IgD-negative memory B cell (primary cell): ENCODE data around the gene PER1. TPM values are rescaled to one million over a fixed set of nuclear protein-coding genes. Genes with fewer than 3 reads are reported as not detected.
A peak's percentile ranks its signal among the peaks of the same experiment; 100 is the strongest.

Experiments
- H3K27ac Mint-ChIP-seq, 3 donors: one replicate each; pipeline ENCODE4 v1.8.0; 2020 to 2022; ENCODE audit warnings: mild to moderate bottlenecking in 3 of 3, mixed read lengths in 3 of 3, moderate library complexity in 1 of 3
- H3K27me3 Mint-ChIP-seq: one replicate; pipeline ENCODE4 v1.8.0; 2021; ENCODE audit warnings: mixed read lengths
- H3K36me3 Mint-ChIP-seq: one replicate; pipeline ENCODE4 v1.8.0; 2020; ENCODE audit warnings: mild to moderate bottlenecking, mixed read lengths
- H3K4me1 Mint-ChIP-seq, 3 donors: one replicate each; pipeline ENCODE4 v1.8.0; 2020 to 2022; ENCODE audit warnings: mixed read lengths in 3 of 3, mild to moderate bottlenecking in 1 of 3
- H3K4me3 Mint-ChIP-seq, 4 donors: one replicate each; pipeline ENCODE4 v1.8.0; 2020 to 2022; ENCODE audit warnings: mild to moderate bottlenecking in 4 of 4, mixed read lengths in 4 of 4, moderate library complexity in 3 of 4
- H3K9me3 Mint-ChIP-seq, 3 donors: one replicate each; pipeline ENCODE4 v1.8.0; 2020 to 2021; ENCODE audit warnings: mixed read lengths in 3 of 3, mild to moderate bottlenecking in 1 of 3
- polyA plus RNA-seq: library from polyadenylated mRNA; unstranded; fragments of 300-500 nt; fragmentation: Illumina TruSeq; gene quantifications from one replicate; pipeline ENCODE4 v1.2.3, GENCODE V29; 2021

The PER1 gene
- polyA plus RNA-seq, 1 donor from 2014 or later: 12.6 TPM

GRCh38 chr17:8160741-8161221, 8.6 kb upstream of the PER1 start:
- peaks cover 7 to 40% (median 36%) of the 10 kb centered on the region in 3 donors for H3K4me1 Mint-ChIP-seq
- H3K9me3 Mint-ChIP-seq: no peaks in the 10 kb centered on the region
- peak overlapping the region; percentile 85 to 95 (median 92) for H3K27ac Mint-ChIP-seq
- H3K36me3 Mint-ChIP-seq: no peaks in the 10 kb centered on the region
- H3K4me3 Mint-ChIP-seq: peak overlapping the region; percentile 76 to 94 (median 88)
- H3K27me3 Mint-ChIP-seq: no peaks in the 10 kb centered on the region

DNA sequence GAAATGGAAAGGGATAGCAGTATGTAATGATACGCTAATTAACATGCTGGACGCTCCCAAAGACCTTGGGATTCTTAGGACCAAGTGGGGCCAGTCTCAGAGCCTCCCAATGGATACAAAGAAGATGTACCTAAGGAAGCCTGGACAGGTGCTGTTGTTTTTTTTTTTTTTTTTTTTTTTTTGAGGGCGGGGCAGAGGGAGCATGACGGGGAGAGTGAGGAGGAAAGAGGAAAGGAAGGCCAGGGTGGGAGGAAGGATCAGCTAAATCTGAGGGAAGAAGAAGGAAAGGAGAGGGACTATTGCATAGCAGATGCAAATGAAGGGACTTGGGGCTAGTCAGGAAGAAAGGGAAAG, 8.0 kb upstream of the PER1 start:
- Mint-ChIP-seq H3K4me1 (peaks cover 10 to 40% (median 40%) of the 10 kb centered on the region in 3 donors), H3K36me3 (no peaks in the 10 kb centered on the region), H3K9me3 (no peaks in the 10 kb centered on the region), H3K27ac (peak overlapping the region; percentile 46 to 85 (median 82)), H3K27me3 (no peaks in the 10 kb centered on the region), H3K4me3 (peak overlapping the region; percentile 60 to 94 (median 81))

DNA sequence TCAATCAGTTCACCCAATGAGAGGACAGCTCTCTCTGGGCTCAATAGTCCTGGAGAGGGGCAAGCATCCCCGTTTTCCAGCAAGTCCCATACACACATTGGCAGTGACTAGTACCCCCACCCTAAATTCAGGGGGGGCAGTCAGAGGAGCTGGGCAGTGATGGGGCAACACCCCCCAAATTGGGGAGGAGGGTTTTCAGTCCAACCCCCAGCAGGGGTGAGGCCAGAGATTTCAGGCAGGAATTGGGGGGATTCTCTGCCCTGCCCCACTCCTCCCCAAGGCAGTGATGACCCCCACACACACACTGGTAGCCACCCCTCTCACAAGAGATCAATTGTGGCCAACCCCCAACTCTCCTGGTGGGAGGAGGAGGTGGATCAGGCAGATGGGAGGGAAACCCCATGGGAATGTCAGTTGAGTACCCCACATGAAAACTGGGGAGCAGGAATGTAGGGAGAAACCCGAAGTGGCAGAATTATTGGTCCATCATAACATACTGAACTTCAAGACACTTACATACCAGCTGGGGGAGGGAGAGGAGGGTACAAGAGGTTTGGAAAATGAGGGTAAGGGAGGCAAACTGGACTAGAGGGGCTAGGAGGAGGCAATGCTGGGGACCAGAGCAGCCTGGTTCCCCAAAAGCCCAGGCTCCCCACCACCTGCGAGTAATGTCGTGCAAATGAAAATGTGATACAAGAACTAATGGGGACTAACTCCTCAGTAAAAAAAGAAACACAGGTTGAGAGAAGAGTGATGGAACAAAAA, 7.4 kb upstream of the PER1 start:
- no peaks in the 10 kb centered on the region for H3K36me3 Mint-ChIP-seq
- peak overlapping the region; percentile 60 to 86 (median 73) for H3K4me3 Mint-ChIP-seq
- H3K4me1 Mint-ChIP-seq: peaks cover 14 to 41% (median 35%) of the 10 kb centered on the region in 3 donors
- peak overlapping the region; percentile 82 to 96 (median 85) for H3K27ac Mint-ChIP-seq
- H3K9me3 Mint-ChIP-seq: no peaks in the 10 kb centered on the region
- no peaks in the 10 kb centered on the region for H3K27me3 Mint-ChIP-seq

GRCh38 chr17:8159032-8159400, 6.8 kb upstream of the PER1 start:
- H3K4me3 Mint-ChIP-seq: peak overlapping the region; percentile 63 to 86 (median 82)
- peaks cover 2% of the 10 kb centered on the region for H3K36me3 Mint-ChIP-seq
- peaks cover 17 to 40% (median 35%) of the 10 kb centered on the region in 3 donors for H3K4me1 Mint-ChIP-seq
- no peaks in the 10 kb centered on the region for H3K9me3 Mint-ChIP-seq
- H3K27me3 Mint-ChIP-seq: no peaks in the 10 kb centered on the region
- peak overlapping the region; percentile 95 to 97 (median 96) for H3K27ac Mint-ChIP-seq

DNA sequence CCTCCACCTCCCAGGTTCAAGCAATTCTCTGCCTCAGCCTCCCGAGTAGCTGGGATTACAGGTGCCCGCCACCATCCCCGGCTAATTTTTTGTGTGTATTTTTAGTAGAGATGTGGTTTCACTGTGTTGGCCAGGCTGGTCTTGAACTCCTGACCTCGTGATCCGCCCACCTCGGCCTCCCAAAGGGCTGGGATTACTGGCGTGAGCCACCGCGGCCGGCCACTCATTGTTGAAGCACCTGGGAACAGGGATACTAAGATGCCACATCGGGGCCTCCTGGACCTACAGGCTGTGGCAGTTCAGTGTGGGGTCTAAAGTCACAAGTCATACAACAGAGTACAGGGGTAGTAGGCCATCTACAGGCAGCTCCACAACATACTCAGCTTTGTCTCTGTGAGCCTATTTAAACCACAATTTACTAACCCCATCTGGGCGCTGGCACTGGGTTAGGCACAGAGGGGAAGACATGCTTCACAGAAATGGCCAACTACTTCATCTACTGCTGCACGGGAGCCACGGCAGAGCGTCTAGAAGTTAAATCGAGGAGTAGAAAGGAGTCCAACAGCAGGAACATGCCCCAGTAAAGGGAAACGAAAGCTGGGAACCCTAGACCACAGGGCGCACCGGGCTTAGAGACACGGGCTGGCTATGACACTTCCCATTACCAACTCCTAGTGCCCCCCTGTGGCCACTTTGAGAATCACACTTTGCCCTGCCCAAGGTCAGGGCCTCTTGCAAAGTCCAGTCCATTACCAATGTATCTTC, 6.2 kb upstream of the PER1 start:
- Mint-ChIP-seq H3K9me3 (no peaks in the 10 kb centered on the region), H3K36me3 (peaks cover 3% of the 10 kb centered on the region), H3K27me3 (no peaks in the 10 kb centered on the region), H3K27ac (peak overlapping the region; percentile 95 to 97 (median 96)), H3K4me3 (peak overlapping the region; percentile 63 to 86 (median 82)), H3K4me1 (peaks cover 19 to 40% (median 35%) of the 10 kb centered on the region in 3 donors)

DNA sequence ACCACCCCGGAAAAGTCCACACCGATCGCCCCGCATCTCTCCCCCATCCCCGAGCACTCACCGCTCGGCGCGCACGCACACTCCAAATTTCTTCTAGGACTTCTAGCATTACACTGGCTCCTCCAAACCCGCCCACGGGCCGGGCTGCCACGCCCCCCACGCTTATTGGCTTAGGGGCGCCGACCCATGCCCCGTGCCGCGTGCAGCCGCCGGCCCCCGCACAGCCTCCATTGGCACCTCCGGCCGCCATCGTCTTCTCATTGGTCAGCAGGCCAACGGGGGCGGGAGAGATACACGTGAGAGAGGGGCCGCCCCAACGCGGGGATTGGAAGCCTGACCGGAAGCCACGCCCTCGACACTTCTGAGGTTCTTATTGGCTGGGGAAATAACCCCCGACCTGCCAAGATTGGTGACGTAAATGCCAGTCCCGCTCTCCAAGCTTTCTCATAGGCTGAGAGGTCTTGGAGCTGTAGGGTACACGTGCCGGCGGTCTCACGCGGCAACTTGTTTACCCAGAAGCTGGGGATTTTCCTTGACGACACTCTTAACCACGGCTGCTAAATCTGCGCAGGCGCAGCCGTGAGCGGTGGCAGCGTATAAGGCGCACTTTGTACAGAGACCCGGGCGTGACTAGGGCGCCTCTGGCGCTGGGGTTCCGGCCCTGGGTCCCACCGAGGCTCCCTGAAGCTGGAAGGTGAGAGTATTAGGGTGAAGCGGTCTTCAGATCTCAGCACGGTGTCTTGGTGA, 4.2 kb upstream of the PER1 start:
- peaks cover 23 to 46% (median 44%) of the 10 kb centered on the region in 3 donors for H3K4me1 Mint-ChIP-seq
- peaks cover 3% of the 10 kb centered on the region for H3K36me3 Mint-ChIP-seq
- no peaks in the 10 kb centered on the region for H3K9me3 Mint-ChIP-seq
- H3K27me3 Mint-ChIP-seq: peaks cover 5% of the 10 kb centered on the region
- no peak overlapping the region for H3K4me3 Mint-ChIP-seq
- no peak overlapping the region for H3K27ac Mint-ChIP-seq

DNA sequence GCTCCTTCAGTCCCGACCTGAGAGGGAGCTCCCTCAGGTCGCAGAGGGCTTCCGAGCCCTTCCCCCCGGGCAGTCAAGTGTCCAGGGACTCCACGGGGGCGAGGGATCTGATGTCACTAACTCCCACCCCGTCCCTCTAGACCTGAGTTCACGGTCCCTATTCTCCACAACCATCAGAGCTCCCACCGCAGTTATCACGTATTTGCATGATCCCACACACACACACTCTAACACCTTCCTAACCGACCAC, 3.7 kb upstream of the PER1 start:
- peaks cover 3% of the 10 kb centered on the region for H3K36me3 Mint-ChIP-seq
- H3K27ac Mint-ChIP-seq: no peak overlapping the region
- H3K4me3 Mint-ChIP-seq: no peak overlapping the region
- H3K4me1 Mint-ChIP-seq: peaks cover 25 to 42% (median 42%) of the 10 kb centered on the region in 3 donors
- peaks cover 5% of the 10 kb centered on the region for H3K27me3 Mint-ChIP-seq
- no peaks in the 10 kb centered on the region for H3K9me3 Mint-ChIP-seq

DNA sequence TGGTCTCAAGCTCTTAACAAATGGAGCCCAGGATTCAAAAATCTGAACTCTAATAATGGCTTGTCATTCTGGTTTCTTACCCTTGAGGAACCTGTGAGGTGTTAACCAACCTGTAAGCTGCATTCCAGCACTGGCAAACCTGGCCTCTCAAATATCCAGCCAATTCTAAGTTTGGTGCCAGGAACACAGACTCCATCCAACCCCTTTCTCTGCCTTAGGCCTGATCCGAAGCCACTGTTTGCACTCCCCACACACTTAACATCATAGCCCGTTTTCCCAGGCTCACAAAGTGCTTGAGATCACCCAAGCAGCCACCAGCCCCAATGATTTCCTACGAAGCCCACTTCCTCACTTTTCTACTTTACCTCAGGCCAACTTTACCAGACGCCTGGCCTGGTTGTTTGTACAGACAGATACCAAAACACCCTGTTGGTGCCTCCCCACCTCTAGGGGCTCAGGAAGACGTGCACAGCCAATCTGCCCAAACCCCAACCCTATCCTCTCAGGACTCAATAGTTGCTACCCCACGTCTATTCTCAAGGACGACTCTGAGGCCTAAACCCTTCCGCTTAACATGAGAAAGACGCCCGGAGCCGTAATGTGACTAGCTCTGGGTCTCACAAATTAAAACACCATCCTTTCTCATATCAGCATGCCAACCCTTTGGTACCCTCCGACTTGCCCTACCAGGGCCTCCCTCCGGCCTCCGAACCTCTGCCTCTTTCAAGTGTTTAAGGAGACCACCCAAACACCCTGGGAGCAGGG, 3.2 kb upstream of the PER1 start:
- peaks cover 3% of the 10 kb centered on the region for H3K36me3 Mint-ChIP-seq
- H3K9me3 Mint-ChIP-seq: no peaks in the 10 kb centered on the region
- peak overlapping the region in 1 of 3 donors; percentile 96 for H3K27ac Mint-ChIP-seq
- H3K27me3 Mint-ChIP-seq: peaks cover 5% of the 10 kb centered on the region
- H3K4me1 Mint-ChIP-seq: peaks cover 25 to 42% (median 40%) of the 10 kb centered on the region in 3 donors
- no peak overlapping the region for H3K4me3 Mint-ChIP-seq

DNA sequence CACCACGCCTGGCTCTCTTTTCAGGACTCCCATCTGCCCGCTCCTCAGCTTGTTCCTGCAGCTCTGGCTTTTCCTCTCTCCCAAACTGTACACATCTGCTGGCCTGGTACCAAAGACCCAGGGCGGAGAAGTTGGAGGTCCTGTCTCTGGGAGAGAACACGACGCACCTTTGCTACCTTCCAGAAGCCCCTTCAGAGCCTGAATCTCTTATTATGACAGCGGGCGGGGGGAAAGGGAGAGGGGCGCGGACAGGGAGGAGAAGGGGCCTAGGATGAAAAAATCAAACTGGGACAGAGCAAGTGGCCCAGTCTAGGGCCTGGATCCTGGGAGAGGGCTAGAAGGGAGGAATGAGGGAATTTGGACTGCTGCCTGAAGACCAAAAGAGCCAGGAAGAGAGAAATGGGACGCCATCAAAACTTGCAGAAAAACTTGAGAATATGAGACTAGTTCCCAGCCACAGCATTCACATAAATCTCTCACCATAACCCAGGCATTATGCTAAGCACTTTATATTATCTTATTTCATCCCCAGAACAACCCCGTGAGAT, 2.5 kb upstream of the PER1 start:
- Mint-ChIP-seq H3K36me3 (peaks cover 3% of the 10 kb centered on the region), H3K9me3 (no peaks in the 10 kb centered on the region), H3K4me3 (peak overlapping the region in 2 of 4 donors; percentile 69 to 88), H3K27ac (peak overlapping the region in 1 of 3 donors; percentile 96), H3K27me3 (peaks cover 5% of the 10 kb centered on the region), H3K4me1 (peaks cover 25 to 39% (median 35%) of the 10 kb centered on the region in 3 donors)

GRCh38 chr17:8153957-8154607, 1.9 kb upstream of the PER1 start:
- H3K4me3 Mint-ChIP-seq: peak overlapping the region in 2 of 4 donors; percentile 69 to 88
- no peaks in the 10 kb centered on the region for H3K9me3 Mint-ChIP-seq
- H3K36me3 Mint-ChIP-seq: peaks cover 3% of the 10 kb centered on the region
- peak overlapping the region in 1 of 3 donors; percentile 96 for H3K27ac Mint-ChIP-seq
- peaks cover 5% of the 10 kb centered on the region for H3K27me3 Mint-ChIP-seq
- H3K4me1 Mint-ChIP-seq: peaks cover 25 to 36% (median 35%) of the 10 kb centered on the region in 3 donors

DNA sequence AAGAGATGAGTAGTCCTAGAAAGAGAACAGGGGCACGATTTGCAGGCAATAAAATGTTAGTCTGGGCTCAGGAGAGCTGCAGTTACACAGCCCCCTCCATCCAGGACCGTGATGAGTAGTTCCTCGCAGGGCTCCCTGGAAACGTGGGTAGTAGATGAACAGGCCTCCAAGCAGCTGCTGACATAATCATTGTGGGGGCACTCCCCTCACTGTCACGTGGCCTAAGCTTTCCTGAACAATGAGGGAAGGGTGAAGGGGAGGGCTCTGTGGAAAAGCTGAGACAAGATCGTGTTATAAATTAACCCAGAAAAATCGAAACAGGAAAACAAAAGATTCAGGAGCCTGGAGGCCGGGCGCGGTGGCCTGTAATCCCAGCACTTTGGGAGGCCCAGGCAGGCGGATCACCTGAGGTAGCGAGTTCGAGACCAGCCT, 1.3 kb upstream of the PER1 start:
- H3K27me3 Mint-ChIP-seq: peaks cover 5% of the 10 kb centered on the region
- peaks cover 20 to 32% (median 30%) of the 10 kb centered on the region in 3 donors for H3K4me1 Mint-ChIP-seq
- H3K27ac Mint-ChIP-seq: peak overlapping the region in 2 of 3 donors; percentile 71 to 96
- peaks cover 3% of the 10 kb centered on the region for H3K36me3 Mint-ChIP-seq
- peak overlapping the region in 2 of 4 donors; percentile 32 to 51 for H3K4me3 Mint-ChIP-seq
- H3K9me3 Mint-ChIP-seq: no peaks in the 10 kb centered on the region

DNA sequence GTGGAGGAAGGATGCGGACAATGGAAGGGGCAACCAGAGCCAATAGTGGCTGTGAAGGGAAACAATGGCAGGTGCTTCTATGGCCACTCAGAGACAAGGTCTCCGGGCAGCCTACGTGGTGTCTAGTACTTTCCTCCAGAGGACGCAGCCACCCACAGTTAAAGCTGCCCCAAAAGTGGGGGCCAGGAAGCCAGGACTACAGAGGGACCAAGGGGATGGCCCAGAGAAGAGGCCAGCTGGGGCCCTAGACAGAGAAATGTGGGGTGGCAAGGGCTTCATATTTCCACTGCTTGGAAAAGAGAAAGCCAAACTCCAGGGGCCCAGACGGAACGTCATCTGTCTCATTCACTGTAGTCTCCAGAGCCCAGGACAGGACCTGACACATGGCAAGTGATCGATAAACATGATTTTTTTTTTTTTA, 837 bp upstream of the PER1 start:
- Mint-ChIP-seq H3K4me1 (peaks cover 18 to 28% (median 28%) of the 10 kb centered on the region in 3 donors), H3K27me3 (peaks cover 5% of the 10 kb centered on the region), H3K9me3 (no peaks in the 10 kb centered on the region), H3K27ac (peak overlapping the region in 2 of 3 donors; percentile 71 to 96), H3K4me3 (peak overlapping the region in 1 of 4 donors; percentile 32), H3K36me3 (peaks cover 3% of the 10 kb centered on the region)

DNA sequence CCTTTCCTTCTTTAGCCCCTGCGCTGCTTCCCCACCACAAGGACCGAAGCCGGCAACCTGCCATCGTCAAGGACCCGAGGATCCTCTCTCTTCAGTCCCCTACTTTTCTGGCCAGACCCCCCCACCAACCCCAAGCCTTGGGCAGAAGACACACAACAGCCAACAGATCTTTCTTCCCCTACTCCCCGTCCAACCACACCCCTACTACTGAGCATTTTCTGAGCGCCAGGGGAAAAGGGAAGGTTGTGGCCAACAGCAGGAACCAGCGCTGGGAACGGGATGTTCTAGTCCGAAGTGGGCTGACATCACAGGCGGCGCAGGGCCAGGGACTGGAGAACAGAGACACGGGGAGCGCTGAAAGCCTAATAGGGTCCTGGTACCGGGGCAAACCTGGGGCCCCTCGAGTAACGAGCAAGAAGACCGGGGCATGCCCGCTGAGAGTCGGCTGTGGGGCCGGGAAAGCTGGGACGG, 528 bp downstream of the PER1 start:
- Mint-ChIP-seq H3K36me3 (peaks cover 5% of the 10 kb centered on the region), H3K27ac (peak overlapping the region in 2 of 3 donors; percentile 93 to 100), H3K4me1 (peaks cover 18 to 29% (median 28%) of the 10 kb centered on the region in 3 donors), H3K9me3 (no peaks in the 10 kb centered on the region), H3K4me3 (peak overlapping the region in 3 of 4 donors; percentile 90 to 95 (median 95)), H3K27me3 (peaks cover 5% of the 10 kb centered on the region)
